Measurements from ENCODE around the gene LRRTM2.
"Not testable (repeated sequence)": the region's sequence is repeated elsewhere in the genome, so short reads cannot be mapped to it uniquely, and the experiment has no call there.

LRRTM2 gene

DNA sequence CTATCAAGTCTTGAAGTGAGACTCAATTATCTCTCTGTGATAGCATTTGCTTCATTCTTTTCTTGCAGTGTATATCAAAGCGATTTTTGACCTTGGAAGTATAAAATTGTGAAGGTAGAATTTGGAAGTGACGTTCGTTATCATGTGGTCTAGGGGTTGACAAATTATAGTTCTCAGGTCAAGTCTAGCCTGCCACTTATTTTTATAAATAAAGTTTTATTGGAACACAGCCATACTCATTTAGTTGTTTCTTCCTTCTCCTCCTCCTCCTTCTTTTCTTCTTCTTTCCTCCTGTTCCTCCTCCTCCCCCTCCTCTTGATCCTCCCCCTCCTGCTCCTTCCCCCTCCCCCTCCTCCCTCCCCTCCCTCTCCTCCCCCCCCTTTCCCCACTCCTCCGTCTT lies 38.0 kb downstream of the LRRTM2 start:
- DNase-seq (ENCODE audit: low read depth), result no peak

DNA sequence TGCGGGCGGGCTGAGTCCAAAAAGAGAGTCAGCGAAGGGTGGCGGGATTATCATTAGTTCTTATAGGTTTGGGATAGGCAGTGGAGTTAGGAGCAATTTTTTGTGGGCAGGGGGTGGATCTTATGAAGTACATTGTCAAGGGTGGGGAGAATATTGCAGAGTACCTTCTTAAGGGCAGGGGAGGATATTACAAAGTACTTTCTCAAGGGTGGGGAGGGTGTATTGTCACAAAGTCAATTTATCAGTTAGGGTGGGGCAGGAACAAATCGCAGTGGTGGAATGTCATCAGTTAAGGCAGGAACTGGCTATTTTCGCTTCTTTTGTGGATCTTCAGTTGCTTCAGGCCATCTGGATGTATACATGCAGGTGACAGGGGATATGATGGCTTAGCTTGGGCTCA lies 40.3 kb downstream of the LRRTM2 start:
- not testable (repeated sequence) for DNase-seq (ENCODE audit: low read depth)

GRCh38 chr5:138833726-138834480 lies 41.2 kb downstream of the LRRTM2 start:
- DNase-seq (ENCODE audit: low read depth), result no peak

GRCh38 chr5:138833080-138833479 lies 42.1 kb downstream of the LRRTM2 start:
- no peak for DNase-seq (ENCODE audit: low read depth)

DNA sequence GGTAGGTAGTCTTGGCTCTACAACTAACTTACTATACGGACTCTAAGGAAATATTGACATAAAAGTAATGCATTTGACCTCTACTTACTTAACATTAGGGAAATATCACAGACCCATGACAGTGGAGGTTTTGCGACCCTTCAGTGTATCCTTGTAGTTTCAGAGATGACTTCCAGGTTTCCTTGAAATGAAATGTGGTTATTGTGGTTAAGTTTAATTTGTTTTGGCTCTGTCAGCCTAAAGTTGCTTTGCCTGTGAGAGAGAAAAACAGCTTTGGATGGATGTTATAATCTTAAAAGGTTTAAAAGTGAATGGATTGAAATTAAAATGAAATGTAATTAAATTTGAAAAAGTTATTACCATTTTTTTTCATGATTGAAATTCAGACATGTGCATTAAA lies 42.9 kb downstream of the LRRTM2 start:
- peak; percentile 49 for DNase-seq (ENCODE audit: low read depth)

GRCh38 chr5:138831703-138832102 lies 43.4 kb downstream of the LRRTM2 start:
- peak; percentile 59 for DNase-seq (ENCODE audit: low read depth)

DNA sequence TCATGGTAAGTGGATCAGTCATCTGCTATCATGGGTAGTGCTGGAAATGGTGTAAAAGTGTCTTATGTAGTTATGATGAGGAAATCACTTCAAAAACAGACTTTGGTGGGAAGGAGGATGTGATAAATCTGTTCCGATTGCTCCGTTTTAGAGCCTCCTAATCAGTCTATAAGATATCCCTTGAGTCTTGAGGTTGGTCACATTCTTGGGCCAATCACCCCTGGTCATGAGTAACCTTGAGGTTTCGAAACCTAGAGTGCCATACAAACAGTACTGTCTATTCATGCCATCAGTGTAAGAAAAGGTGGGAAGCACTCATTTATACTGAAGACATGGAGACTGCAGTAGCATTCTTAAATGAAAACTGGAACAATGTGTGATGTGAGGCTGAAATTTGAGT lies 45.8 kb downstream of the LRRTM2 start:
- DNase-seq (ENCODE audit: low read depth), result peak; percentile 18

DNA sequence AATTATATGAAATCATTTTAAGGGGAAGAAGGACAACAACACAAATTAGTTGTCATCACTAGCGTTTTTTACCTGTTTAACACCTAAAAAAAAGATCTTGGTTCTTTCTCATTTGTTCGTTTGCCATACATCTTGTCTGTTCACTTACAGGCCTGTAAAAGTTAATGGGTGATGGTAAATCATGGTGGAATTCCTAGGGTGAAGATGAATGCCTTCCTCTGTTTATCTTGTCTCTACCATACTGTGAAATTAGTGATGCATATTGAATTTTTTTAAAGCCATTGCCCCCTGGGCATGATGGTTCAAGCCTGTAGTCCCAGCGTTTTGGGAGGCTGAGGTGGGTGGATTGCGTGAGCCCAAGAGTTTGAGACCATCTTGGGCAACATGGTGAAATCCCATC lies 46.6 kb downstream of the LRRTM2 start:
- no peak for DNase-seq (ENCODE audit: low read depth)

DNA sequence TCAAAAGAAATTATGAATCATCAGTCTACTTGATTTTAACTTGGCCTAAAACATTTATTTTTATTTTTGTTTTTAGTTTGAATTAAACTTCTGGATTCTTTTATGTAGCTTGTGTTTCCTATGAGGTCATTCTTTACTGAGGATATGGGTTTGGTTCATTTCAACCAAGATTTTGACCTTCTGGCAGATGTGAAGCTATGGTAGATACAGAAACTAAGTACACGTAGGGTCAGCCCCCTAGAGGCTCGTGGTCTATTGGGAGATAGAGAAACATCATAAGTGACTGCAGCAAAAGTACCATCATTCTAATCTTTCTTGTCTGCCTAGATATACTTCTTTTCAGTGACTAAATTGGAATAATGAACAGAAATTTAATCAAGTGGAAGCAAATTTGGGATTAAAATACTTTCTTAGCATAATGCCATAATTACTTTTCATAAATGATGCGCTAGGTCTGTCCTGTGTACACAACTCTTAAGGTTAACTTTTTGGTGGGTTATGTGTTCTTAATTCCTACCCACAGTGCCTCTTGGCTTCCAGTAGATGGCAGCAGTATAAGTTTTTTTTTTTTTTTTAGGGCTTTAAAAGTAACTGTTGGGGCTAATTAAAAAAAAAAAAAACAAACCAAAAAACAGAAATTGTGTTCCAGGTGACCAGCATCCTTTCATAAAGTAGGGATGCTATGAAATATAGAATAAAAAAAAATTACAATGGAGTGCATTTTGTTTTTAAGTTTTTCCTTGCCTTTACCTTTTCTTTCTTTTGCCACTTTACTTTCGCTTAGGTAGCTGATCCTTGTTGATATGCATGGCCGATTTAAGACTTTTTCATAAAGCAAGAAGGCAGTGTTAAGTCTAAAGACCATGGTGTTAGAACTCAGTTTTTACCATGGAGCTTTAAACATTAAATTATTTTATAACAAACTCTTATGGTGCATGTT lies 49.9 kb downstream of the LRRTM2 start:
- DNase-seq (ENCODE audit: low read depth), result no peak

- DNase-seq (ENCODE audit: low read depth), result no peak
These were observed 50.6 kb downstream of the LRRTM2 start for GRCh38 chr5:138824516-138824915.

DNA sequence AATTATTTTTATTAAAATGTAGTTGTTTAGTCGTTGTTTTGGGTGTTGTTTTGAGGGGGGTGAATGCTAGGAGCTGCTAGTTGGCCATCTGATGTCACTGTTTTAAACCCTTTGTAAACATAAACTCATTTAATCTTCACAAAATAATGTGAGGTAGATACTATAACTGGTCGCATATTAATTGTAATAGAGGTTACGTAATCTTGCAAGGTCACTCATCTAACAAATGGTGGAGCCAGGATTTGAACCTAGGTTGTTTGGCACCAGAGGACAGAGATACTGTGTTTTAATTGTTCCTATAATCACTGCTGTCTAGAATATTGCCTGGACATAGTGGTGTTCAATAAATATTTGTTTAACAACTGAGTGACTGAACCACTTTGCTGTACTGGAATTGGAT lies 54.4 kb downstream of the LRRTM2 start:
- no peak for DNase-seq (ENCODE audit: low read depth)

- no peak for DNase-seq (ENCODE audit: low read depth)
These were observed 56.1 kb downstream of the LRRTM2 start for GRCh38 chr5:138819081-138819480.

Data from EH (cell line).